MM.1S (cell line): Measurements from ENCODE around the gene EIF3C.
"Not testable (repeated sequence)": the region's sequence is repeated elsewhere in the genome, so short reads cannot be mapped to it uniquely, and the experiment has no call there.

Experiments used
- DNase-seq: peaks from one replicate; pipeline ENCODE4 v3.0.0-alpha.2; 2015
- H2AFZ ChIP-seq: fragments of 300-600 bp; sonication (generic); 2 replicates; pipeline ENCODE4 v1.6.0; 2016; ENCODE audit warnings: antibody characterized with exemption, low read length
- H3F3A ChIP-seq: fragments of 300-600 bp; sonication (generic); 2 replicates; pipeline ENCODE4 v1.6.1; 2016; ENCODE audit warnings: mild to moderate bottlenecking, antibody characterized with exemption, low read length, moderate library complexity, mixed read lengths; ENCODE audit not compliant: insufficient read depth
- H3K27ac ChIP-seq: fragments of 300-600 bp; sonication (generic); 2 replicates; pipeline ENCODE4 v1.5.1; 2016; ENCODE audit warnings: mild to moderate bottlenecking, low read length
- H3K27me3 ChIP-seq: fragments of 300-600 bp; sonication (generic); replicated peaks from 2 replicates; pipeline ENCODE4 v1.6.0; 2016; ENCODE audit warnings: low read length; ENCODE audit not compliant: insufficient read depth
- H3K36me3 ChIP-seq: fragments of 300-600 bp; sonication (generic); replicated peaks from 2 replicates; pipeline ENCODE4 v1.6.1; 2016; ENCODE audit warnings: mild to moderate bottlenecking, low read length, mixed read lengths; ENCODE audit not compliant: insufficient read depth
- H3K4me1 ChIP-seq: fragments of 300-600 bp; sonication (generic); 2 replicates; pipeline ENCODE4 v1.6.1; 2016; ENCODE audit warnings: low read length, mixed read lengths
- H3K4me2 ChIP-seq: fragments of 300-600 bp; sonication (generic); 2 replicates; pipeline ENCODE4 v1.6.0; 2016; ENCODE audit warnings: low read depth, low read length
- H3K4me3 ChIP-seq: fragments of 300-600 bp; sonication (generic); 2 replicates; pipeline ENCODE4 v1.5.1; 2016; ENCODE audit warnings: low read length, mixed read lengths
- H3K79me2 ChIP-seq: fragments of 300-600 bp; sonication (generic); 2 replicates; pipeline ENCODE4 v1.6.1; 2016; ENCODE audit warnings: mixed run types, low read length, mixed read lengths
- H3K9ac ChIP-seq: fragments of 300-600 bp; sonication (generic); 2 replicates; pipeline ENCODE4 v1.6.1; 2016; ENCODE audit warnings: low read length, mixed read lengths
- H3K9me2 ChIP-seq: fragments of 300-600 bp; sonication (generic); replicated peaks from 2 replicates; pipeline ENCODE4 v1.6.1; 2016; ENCODE audit warnings: mild to moderate bottlenecking, low read length, mixed read lengths; ENCODE audit not compliant: insufficient read depth
- H3K9me3 ChIP-seq: fragments of 300-600 bp; sonication (generic); replicated peaks from 2 replicates; pipeline ENCODE4 v1.6.1; 2016; ENCODE audit warnings: mild to moderate bottlenecking, low read length, mixed read lengths; ENCODE audit not compliant: insufficient read depth
- H4K20me1 ChIP-seq: fragments of 300-600 bp; sonication (generic); 2 replicates; pipeline ENCODE4 v1.6.1; 2016; ENCODE audit warnings: mild to moderate bottlenecking, low read length, moderate library complexity, mixed read lengths; ENCODE audit not compliant: insufficient read depth

EIF3C gene

GRCh38 chr16:28732455-28733124 is 21.3 kb downstream of the EIF3C start:
- H4K20me1 ChIP-seq, H3K79me2 ChIP-seq, H3K36me3 ChIP-seq, H3K27me3 ChIP-seq, H3F3A ChIP-seq, H3K9me3 ChIP-seq, H2AFZ ChIP-seq, DNase-seq, H3K9ac ChIP-seq, H3K9me2 ChIP-seq, H3K4me2 ChIP-seq, H3K4me1 ChIP-seq, H3K27ac ChIP-seq, H3K4me3 ChIP-seq: not testable (repeated sequence)

- DNase-seq, H3K4me1 ChIP-seq, H4K20me1 ChIP-seq, H3K79me2 ChIP-seq, H3K36me3 ChIP-seq, H2AFZ ChIP-seq, H3K27me3 ChIP-seq, H3K27ac ChIP-seq, H3K9me3 ChIP-seq, H3K4me2 ChIP-seq, H3K9ac ChIP-seq, H3K4me3 ChIP-seq, H3K9me2 ChIP-seq, H3F3A ChIP-seq: not testable (repeated sequence)
Observed at GRCh38 chr16:28739787-28740186, 28.5 kb downstream of the EIF3C start.

GRCh38 chr16:28740631-28741030 is 29.4 kb downstream of the EIF3C start:
- H3K36me3 ChIP-seq, H3K4me2 ChIP-seq, DNase-seq, H2AFZ ChIP-seq, H3K79me2 ChIP-seq, H3K9me3 ChIP-seq, H3K9me2 ChIP-seq, H3K27ac ChIP-seq, H4K20me1 ChIP-seq, H3F3A ChIP-seq, H3K4me3 ChIP-seq, H3K4me1 ChIP-seq, H3K27me3 ChIP-seq, H3K9ac ChIP-seq: not testable (repeated sequence)

- H3K79me2 ChIP-seq, H3K27me3 ChIP-seq, H4K20me1 ChIP-seq, H3K4me1 ChIP-seq, H2AFZ ChIP-seq, H3K9ac ChIP-seq, H3K4me2 ChIP-seq, DNase-seq, H3K36me3 ChIP-seq, H3K9me3 ChIP-seq, H3F3A ChIP-seq, H3K9me2 ChIP-seq, H3K4me3 ChIP-seq, H3K27ac ChIP-seq: not testable (repeated sequence)
Observed at GRCh38 chr16:28741295-28741694, 30.0 kb downstream of the EIF3C start.

GRCh38 chr16:28746618-28747350 is 35.5 kb downstream of the EIF3C start:
- not testable (repeated sequence) for H3K4me1 ChIP-seq, H2AFZ ChIP-seq, H3K9me2 ChIP-seq, H3K4me2 ChIP-seq, H3K27ac ChIP-seq, H3K9me3 ChIP-seq, H3K4me3 ChIP-seq, H3F3A ChIP-seq, DNase-seq, H4K20me1 ChIP-seq, H3K36me3 ChIP-seq, H3K9ac ChIP-seq, H3K27me3 ChIP-seq, H3K79me2 ChIP-seq

- H3K9ac ChIP-seq, H3K4me2 ChIP-seq, H3K4me3 ChIP-seq, DNase-seq, H3K9me3 ChIP-seq, H4K20me1 ChIP-seq, H3K4me1 ChIP-seq, H3K27ac ChIP-seq, H3K9me2 ChIP-seq, H2AFZ ChIP-seq, H3K79me2 ChIP-seq, H3F3A ChIP-seq, H3K36me3 ChIP-seq, H3K27me3 ChIP-seq: not testable (repeated sequence)
Observed at GRCh38 chr16:28749997-28750465, 38.8 kb downstream of the EIF3C start.

- not testable (repeated sequence) for H3K9ac ChIP-seq, H3F3A ChIP-seq, DNase-seq, H3K4me1 ChIP-seq, H3K36me3 ChIP-seq, H2AFZ ChIP-seq, H3K9me3 ChIP-seq, H3K79me2 ChIP-seq, H3K27me3 ChIP-seq, H3K9me2 ChIP-seq, H3K27ac ChIP-seq, H3K4me2 ChIP-seq, H4K20me1 ChIP-seq, H3K4me3 ChIP-seq
Observed at GRCh38 chr16:28750469-28751067, 39.3 kb downstream of the EIF3C start.

- H3K4me1 ChIP-seq, H3K9me3 ChIP-seq, H3F3A ChIP-seq, H3K79me2 ChIP-seq, H3K9me2 ChIP-seq, H4K20me1 ChIP-seq, H3K4me2 ChIP-seq, H3K4me3 ChIP-seq, DNase-seq, H3K36me3 ChIP-seq, H3K27ac ChIP-seq, H3K27me3 ChIP-seq, H3K9ac ChIP-seq, H2AFZ ChIP-seq: not testable (repeated sequence)
Observed at GRCh38 chr16:28751487-28751886, 40.2 kb downstream of the EIF3C start, which contains the start of gene NPIPB9. NPIPB9 (plus strand) TSS chr16:28751787.
